ENCODE results near the gene ZNF692.
"Not testable (repeated sequence)": the region's sequence is repeated elsewhere in the genome, so short reads cannot be mapped to it uniquely, and the experiment has no call there.

ZNF692 gene

GRCh38 chr1:248807067-248807737, 51.7 kb downstream of the ZNF692 start:
- DNase-seq (ENCODE audit: low read depth, low spot score) = peak; percentile 9
- peaks cover 2% of the 10 kb centered on the region for H3K9me3 ChIP-seq (ENCODE audit: control insufficient read depth, insufficient read depth, low read length)
- no peaks in the 10 kb centered on the region for H3K4me1 ChIP-seq (ENCODE audit: control insufficient read depth, insufficient read depth, low read length)
- no peaks in the 10 kb centered on the region for H3K27me3 ChIP-seq (ENCODE audit: control insufficient read depth, insufficient read depth, low read length)
- 0 out of 2 replicates have a peak, but pooled peaks cover 6% of the 10 kb centered on the region for H3K36me3 ChIP-seq (ENCODE audit: control insufficient read depth, insufficient read depth, low read length)
- no peak overlapping the region for H3K27ac ChIP-seq (ENCODE audit: low read length)
- no CpG with 5 or more reads among the region's 15 CpGs for WGBS (ENCODE audit: insufficient coverage, insufficient read length)
- H3K4me3 ChIP-seq (ENCODE audit: low read length) = no peak overlapping the region

GRCh38 chr1:248805876-248806275, 53.0 kb downstream of the ZNF692 start:
- no peaks in the 10 kb centered on the region for H3K27me3 ChIP-seq (ENCODE audit: control insufficient read depth, insufficient read depth, low read length)
- WGBS (ENCODE audit: insufficient coverage, insufficient read length) = no CpG with 5 or more reads among the region's 1 CpG
- no peak for DNase-seq (ENCODE audit: low read depth, low spot score)
- H3K27ac ChIP-seq (ENCODE audit: low read length) = no peak overlapping the region
- no peak overlapping the region for H3K4me3 ChIP-seq (ENCODE audit: low read length)
- no peaks in the 10 kb centered on the region for H3K4me1 ChIP-seq (ENCODE audit: control insufficient read depth, insufficient read depth, low read length)
- no peaks in the 10 kb centered on the region for H3K36me3 ChIP-seq (ENCODE audit: control insufficient read depth, insufficient read depth, low read length)
- H3K9me3 ChIP-seq (ENCODE audit: control insufficient read depth, insufficient read depth, low read length) = peaks cover 2% of the 10 kb centered on the region

GRCh38 chr1:248804771-248805681, 53.9 kb downstream of the ZNF692 start:
- DNase-seq (ENCODE audit: low read depth, low spot score) = no peak

GRCh38 chr1:248803501-248803900, 55.4 kb downstream of the ZNF692 start:
- not testable (repeated sequence) for H3K9me3 ChIP-seq (ENCODE audit: control insufficient read depth, insufficient read depth, low read length)
- WGBS (ENCODE audit: insufficient coverage, insufficient read length) = no CpG with 5 or more reads among the region's 15 CpGs

More at GRCh38 chr1:248804771-248805681, 53.9 kb downstream of the ZNF692 start:
- Histone ChIP-seq H3K36me3 (ENCODE audit: control insufficient read depth, insufficient read depth, low read length) (no peaks in the 10 kb centered on the region), H3K4me1 (ENCODE audit: control insufficient read depth, insufficient read depth, low read length) (no peaks in the 10 kb centered on the region), H3K27me3 (ENCODE audit: control insufficient read depth, insufficient read depth, low read length) (no peaks in the 10 kb centered on the region), H3K4me3 (ENCODE audit: low read length) (no peak overlapping the region), H3K27ac (ENCODE audit: low read length) (no peak overlapping the region), H3K9me3 (ENCODE audit: control insufficient read depth, insufficient read depth, low read length) (peaks cover 2% of the 10 kb centered on the region)
- no CpG with 5 or more reads among the region's 10 CpGs for WGBS (ENCODE audit: insufficient coverage, insufficient read length)

GRCh38 chr1:248802454-248802853, 56.4 kb downstream of the ZNF692 start:
- no peak overlapping the region for H3K4me3 ChIP-seq (ENCODE audit: low read length)
- no peak for DNase-seq (ENCODE audit: low read depth, low spot score)
- H3K4me1 ChIP-seq (ENCODE audit: control insufficient read depth, insufficient read depth, low read length) = no peaks in the 10 kb centered on the region
- no peak overlapping the region for H3K27ac ChIP-seq (ENCODE audit: low read length)
- no peaks in the 10 kb centered on the region for H3K27me3 ChIP-seq (ENCODE audit: control insufficient read depth, insufficient read depth, low read length)
- H3K36me3 ChIP-seq (ENCODE audit: control insufficient read depth, insufficient read depth, low read length) = no peaks in the 10 kb centered on the region
- H3K9me3 ChIP-seq (ENCODE audit: control insufficient read depth, insufficient read depth, low read length) = peaks cover 2% of the 10 kb centered on the region
- WGBS (ENCODE audit: insufficient coverage, insufficient read length) = no CpG with 5 or more reads among the region's 6 CpGs

More at GRCh38 chr1:248803501-248803900, 55.4 kb downstream of the ZNF692 start:
- not testable (repeated sequence) for H3K4me3 ChIP-seq (ENCODE audit: low read length); H3K4me1 ChIP-seq (ENCODE audit: control insufficient read depth, insufficient read depth, low read length); H3K27ac ChIP-seq (ENCODE audit: low read length); H3K36me3 ChIP-seq (ENCODE audit: control insufficient read depth, insufficient read depth, low read length); DNase-seq (ENCODE audit: low read depth, low spot score); H3K27me3 ChIP-seq (ENCODE audit: control insufficient read depth, insufficient read depth, low read length)

GRCh38 chr1:248800459-248800858, 58.4 kb downstream of the ZNF692 start:
- Histone ChIP-seq H3K36me3 (ENCODE audit: control insufficient read depth, insufficient read depth, low read length) (no peaks in the 10 kb centered on the region), H3K27me3 (ENCODE audit: control insufficient read depth, insufficient read depth, low read length) (no peaks in the 10 kb centered on the region), H3K4me3 (ENCODE audit: low read length) (no peak overlapping the region), H3K4me1 (ENCODE audit: control insufficient read depth, insufficient read depth, low read length) (no peaks in the 10 kb centered on the region), H3K27ac (ENCODE audit: low read length) (no peak overlapping the region), H3K9me3 (ENCODE audit: control insufficient read depth, insufficient read depth, low read length) (peaks cover 2% of the 10 kb centered on the region)
- no peak for DNase-seq (ENCODE audit: low read depth, low spot score)
- no CpG with 5 or more reads among the region's 3 CpGs for WGBS (ENCODE audit: insufficient coverage, insufficient read length)

All from iPS DF 6.9 (cell line).